Rectal smooth muscle tissue (tissue), 1 donor: ENCODE results near the gene ULK1.
"Not testable (repeated sequence)": the region's sequence is repeated elsewhere in the genome, so short reads cannot be mapped to it uniquely, and the experiment has no call there.

Experiments used
- H3K27ac ChIP-seq: one replicate; pipeline ENCODE4 v1.7.0; 2013; ENCODE audit warnings: low read depth, low read length, inconsistent platforms
- H3K27me3 ChIP-seq: one replicate; pipeline ENCODE4 v1.7.0; 2013; ENCODE audit warnings: low read length; ENCODE audit not compliant: control insufficient read depth, insufficient read depth
- H3K36me3 ChIP-seq: one replicate; pipeline ENCODE4 v1.7.0; 2013; ENCODE audit warnings: low read length; ENCODE audit not compliant: control insufficient read depth, insufficient read depth
- H3K4me1 ChIP-seq: one replicate; pipeline ENCODE4 v1.7.0; 2013; ENCODE audit warnings: low read length; ENCODE audit not compliant: control insufficient read depth, insufficient read depth
- H3K4me3 ChIP-seq: one replicate; pipeline ENCODE4 v1.7.0; 2013; ENCODE audit warnings: low read length
- H3K9ac ChIP-seq: one replicate; pipeline ENCODE4 v1.7.0; 2013; ENCODE audit warnings: low read length

Gene ULK1

DNA sequence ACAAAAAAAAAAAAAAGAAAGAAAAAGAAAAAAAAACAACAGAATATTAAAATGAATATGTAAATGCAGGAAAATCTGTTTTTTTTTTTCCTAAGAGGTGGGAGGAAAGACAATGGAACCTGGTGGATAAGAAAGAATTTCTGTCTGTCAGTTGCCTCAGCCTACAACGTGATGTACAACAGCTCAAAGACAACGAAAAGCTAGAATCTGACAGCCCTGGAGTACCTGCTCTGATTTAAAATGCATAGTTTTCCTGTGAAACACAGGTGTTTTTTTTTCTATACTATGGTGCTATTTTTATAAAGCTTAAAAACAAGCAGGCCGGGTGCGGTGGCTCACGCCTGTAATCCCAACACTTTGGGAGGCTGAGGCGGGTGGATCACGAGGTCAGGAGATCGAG lies 30.0 kb upstream of the ULK1 start:
- H3K4me1 ChIP-seq: no peaks in the 10 kb centered on the region
- H3K9ac ChIP-seq: no peak overlapping the region
- no peak overlapping the region for H3K27ac ChIP-seq

DNA sequence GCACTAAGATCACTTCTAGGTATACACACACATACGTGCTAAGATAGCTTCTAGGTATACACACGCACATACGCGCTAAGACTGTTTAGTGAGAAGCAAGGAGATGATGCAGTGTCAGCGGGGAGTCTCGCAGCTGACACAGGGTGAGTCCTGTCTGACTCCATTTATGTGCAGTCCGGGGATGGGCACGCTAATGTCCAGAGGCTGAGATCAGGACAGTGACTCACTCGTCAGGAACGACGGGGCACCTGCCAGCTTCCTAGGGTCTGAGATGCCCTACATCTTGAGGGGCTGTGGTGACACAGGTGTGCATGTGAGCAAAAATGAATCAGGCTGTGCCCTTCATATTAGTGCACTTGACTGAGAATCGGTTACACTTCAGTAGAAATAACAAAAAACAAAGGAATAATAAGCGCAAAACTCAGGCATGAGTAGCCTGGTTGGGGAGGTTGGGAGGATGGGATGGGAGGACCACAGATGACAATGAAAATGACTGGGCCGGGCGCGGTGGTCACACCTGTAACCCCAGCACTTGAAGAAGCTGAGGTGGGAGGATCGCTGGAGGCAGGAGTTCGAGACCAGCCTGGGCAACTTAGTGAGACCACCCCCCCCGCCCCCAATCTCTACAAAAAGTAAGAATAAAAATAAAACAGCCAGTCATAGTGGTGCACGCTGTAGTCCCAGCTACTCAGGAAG lies 29.1 kb upstream of the ULK1 start:
- Histone ChIP-seq H3K36me3 (no peaks in the 10 kb centered on the region), H3K4me1 (no peaks in the 10 kb centered on the region), H3K27ac (no peak overlapping the region), H3K4me3 (no peak overlapping the region), H3K27me3 (no peaks in the 10 kb centered on the region), H3K9ac (no peak overlapping the region)

More for the DNA sequence above, 30.0 kb upstream of the ULK1 start:
- Histone ChIP-seq H3K4me3 (no peak overlapping the region), H3K27me3 (no peaks in the 10 kb centered on the region), H3K36me3 (no peaks in the 10 kb centered on the region)

DNA sequence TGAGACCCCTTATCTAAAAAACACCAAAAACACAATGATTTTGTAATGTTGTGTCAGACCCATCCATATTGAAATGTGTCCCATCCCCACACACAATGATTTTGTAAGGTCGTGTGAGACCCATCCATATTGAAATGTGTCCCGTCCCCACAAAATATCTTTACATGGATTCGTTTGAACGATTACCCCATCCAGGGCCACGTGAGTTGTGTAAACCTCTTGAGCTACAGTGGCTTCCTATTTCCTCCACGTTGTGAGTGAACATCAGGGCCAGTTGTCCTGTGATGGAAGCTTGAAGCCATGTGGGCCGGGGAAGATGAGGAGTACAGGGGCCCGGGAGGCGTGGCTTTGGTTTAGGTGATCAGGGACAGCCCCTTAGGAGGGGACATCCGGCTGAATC lies 27.0 kb upstream of the ULK1 start:
- Histone ChIP-seq H3K27ac (no peak overlapping the region), H3K36me3 (no peaks in the 10 kb centered on the region), H3K4me1 (no peaks in the 10 kb centered on the region), H3K27me3 (no peaks in the 10 kb centered on the region), H3K4me3 (no peak overlapping the region), H3K9ac (no peak overlapping the region)

DNA sequence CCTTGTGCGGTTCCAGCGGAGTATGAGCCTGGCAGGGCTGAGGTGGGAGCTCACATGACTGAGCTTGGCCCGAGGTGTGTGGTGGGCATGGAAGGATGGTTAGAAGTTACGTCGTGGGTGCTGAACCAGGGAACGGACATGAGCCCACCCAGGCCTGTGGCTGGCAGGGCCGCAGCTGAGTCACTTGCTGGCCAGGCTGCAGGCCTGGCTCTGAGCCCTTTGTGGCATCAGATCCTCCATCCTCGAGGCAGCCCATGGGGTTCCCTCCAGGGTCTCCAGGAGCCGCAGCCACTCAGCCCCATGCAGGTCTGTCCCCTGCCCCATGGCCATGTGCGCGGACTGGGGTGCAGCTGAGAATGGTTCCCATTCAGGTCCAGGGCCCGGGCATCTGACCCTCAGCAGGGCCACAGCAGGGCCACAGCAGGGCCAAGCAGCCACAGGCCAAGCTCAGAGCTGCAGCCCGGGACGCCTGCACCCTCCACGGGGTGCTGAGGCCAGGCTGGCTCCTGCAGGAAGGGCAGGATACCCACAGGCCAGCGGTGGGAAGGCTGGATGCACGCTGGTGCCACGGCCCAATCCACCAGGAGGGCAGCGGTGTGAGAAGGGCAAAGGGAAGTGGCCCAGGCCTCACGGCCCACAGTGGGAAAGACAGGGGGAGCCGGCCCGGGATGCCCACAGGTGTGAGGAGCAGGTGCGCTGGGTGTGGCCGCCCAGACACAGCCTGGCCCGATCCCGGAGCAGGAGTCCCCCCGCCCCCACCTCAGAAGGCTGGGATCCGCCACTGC lies 26.3 kb upstream of the ULK1 start:
- Histone ChIP-seq H3K4me3 (no peak overlapping the region), H3K36me3 (no peaks in the 10 kb centered on the region), H3K27ac (no peak overlapping the region), H3K9ac (no peak overlapping the region), H3K4me1 (no peaks in the 10 kb centered on the region), H3K27me3 (no peaks in the 10 kb centered on the region)

DNA sequence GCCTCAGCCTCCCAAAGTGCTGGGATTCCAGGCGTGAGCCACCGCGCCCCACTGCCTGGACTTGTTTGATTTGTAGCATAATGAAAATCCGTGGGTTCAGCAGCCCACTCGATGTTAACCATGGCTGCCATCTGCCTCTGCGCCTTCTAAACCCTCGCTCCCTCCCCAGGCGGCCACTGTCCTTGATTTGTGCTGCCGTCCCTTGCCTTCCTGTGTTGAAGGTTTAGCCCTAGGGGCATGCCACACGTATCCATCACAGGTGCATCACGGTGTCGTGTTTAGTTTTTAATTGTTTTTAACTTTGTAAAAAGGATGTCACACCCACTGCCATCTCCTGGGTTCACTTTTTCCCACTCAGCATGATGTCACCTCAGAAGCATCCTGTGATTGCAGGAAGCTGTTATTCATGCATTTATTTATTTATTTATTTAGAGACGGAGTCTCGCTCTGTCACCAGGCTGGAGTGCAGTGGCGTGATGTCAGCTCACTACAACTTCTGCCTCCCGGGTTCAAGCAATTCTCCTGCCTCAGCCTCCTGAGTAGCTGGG lies 24.5 kb upstream of the ULK1 start:
- no peak overlapping the region for H3K27ac ChIP-seq
- no peaks in the 10 kb centered on the region for H3K36me3 ChIP-seq
- no peaks in the 10 kb centered on the region for H3K4me1 ChIP-seq
- H3K9ac ChIP-seq: no peak overlapping the region
- H3K27me3 ChIP-seq: no peaks in the 10 kb centered on the region
- H3K4me3 ChIP-seq: no peak overlapping the region

DNA sequence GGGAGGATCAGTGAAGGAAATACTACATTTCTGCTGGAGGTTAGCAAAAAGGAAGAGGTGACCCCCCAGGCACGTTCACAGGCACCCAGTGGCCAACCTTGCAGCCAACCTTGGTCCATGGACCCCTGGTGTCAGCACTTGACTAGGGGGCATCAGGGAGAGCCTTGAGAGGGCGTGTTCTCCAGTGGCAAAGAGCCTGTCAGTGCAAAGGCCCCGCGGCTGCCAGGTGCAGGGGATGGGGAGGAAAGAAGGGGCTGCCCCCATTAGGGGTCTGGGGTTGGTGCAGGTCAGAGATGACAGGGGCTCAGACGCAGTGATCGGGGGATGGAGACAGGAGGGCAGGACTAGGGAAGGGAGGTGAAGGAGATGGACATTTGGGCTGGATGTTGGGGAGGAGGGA lies 22.7 kb upstream of the ULK1 start:
- H3K27me3 ChIP-seq: no peaks in the 10 kb centered on the region
- H3K27ac ChIP-seq: no peak overlapping the region
- no peak overlapping the region for H3K4me3 ChIP-seq
- H3K9ac ChIP-seq: no peak overlapping the region
- no peaks in the 10 kb centered on the region for H3K36me3 ChIP-seq
- no peaks in the 10 kb centered on the region for H3K4me1 ChIP-seq

DNA sequence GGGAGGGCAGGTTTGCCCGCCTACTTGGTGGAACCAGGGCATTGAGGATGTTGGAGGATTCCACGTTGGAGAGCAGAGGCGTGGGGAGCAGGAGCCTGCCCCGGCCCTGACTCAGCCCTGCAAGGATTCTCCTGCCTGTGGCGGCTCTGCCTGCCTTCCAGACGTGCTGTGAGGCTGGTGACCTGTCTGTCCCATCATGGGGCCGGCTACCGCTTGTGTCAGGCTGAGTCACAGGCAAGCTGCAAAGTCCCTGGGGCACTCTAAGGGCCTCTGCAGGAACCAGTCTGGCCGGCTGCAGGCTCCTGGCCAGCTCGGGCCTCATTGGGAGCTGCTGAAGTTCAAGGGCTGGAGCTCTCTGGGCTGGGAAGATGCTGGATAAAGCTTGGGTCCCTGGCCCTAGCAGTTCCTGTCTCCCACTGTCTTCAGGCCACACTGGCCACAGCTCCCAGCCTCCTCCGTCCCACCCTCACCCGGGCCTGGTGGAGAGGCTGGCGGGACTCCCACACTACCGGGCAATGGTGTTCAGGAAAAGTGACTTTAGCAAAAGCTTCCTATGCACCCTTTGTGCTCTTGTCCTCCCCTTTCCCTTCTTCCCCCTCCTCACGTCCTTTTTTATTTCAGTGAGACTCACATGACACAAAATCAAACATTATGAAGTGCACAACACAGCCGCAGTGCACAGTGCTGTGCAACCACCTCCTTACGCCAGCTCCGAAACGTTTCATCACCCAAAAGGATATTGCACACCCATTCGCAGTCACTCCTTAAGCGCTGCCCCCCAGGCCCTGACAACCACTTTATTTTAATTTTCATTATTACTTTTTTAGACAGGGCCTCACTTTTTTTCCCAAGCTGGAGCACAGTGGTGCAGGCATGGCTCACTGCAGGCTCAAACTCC lies 22.0 kb upstream of the ULK1 start:
- Histone ChIP-seq H3K4me3 (no peak overlapping the region), H3K27me3 (no peaks in the 10 kb centered on the region), H3K27ac (no peak overlapping the region), H3K36me3 (no peaks in the 10 kb centered on the region), H3K9ac (no peak overlapping the region), H3K4me1 (no peaks in the 10 kb centered on the region)

DNA sequence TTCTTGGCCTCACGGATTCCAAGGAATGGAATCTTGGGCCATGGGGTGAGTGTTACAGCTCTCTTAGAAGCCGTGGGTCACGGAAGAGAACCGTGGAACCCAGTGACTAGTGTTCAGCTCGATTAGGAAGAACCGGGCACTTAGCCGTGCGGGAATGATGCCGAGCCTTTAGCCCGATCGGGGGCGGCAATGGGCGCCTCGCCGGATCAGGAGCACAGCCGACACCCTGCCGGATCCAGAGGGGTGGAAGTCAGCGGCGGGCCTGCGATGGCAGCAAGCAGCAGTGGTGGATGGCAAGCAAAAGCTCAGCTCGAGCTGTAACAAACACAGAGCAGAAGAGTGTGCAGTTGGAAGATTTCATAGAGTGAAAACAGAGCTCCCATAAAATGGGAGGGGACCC lies 21.1 kb upstream of the ULK1 start:
- H3K4me3 ChIP-seq: no peak overlapping the region
- H3K27ac ChIP-seq: no peak overlapping the region
- H3K9ac ChIP-seq: no peak overlapping the region
- no peaks in the 10 kb centered on the region for H3K27me3 ChIP-seq
- H3K36me3 ChIP-seq: no peaks in the 10 kb centered on the region
- H3K4me1 ChIP-seq: no peaks in the 10 kb centered on the region

DNA sequence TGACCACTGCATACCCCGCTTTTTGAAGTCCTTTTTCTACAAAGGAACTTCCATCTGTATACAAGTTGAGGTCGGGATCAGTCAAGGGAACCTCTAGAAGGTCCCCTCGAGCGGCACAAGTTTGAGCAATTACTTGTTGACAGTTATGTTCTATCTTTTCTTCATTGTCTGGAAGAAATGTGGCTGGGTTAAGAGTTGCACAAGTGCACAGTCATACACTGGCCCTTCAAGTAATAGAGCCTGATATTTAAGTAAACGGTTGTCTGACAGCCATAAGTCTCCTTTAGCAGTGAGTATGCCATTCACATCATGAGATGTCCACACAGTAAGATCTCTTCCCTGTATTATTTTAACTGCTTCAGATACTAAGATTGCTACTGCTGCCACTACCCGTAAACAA lies 19.4 kb upstream of the ULK1 start:
- H3K4me3 ChIP-seq, H3K4me1 ChIP-seq, H3K27ac ChIP-seq, H3K27me3 ChIP-seq, H3K9ac ChIP-seq, H3K36me3 ChIP-seq: not testable (repeated sequence)

DNA sequence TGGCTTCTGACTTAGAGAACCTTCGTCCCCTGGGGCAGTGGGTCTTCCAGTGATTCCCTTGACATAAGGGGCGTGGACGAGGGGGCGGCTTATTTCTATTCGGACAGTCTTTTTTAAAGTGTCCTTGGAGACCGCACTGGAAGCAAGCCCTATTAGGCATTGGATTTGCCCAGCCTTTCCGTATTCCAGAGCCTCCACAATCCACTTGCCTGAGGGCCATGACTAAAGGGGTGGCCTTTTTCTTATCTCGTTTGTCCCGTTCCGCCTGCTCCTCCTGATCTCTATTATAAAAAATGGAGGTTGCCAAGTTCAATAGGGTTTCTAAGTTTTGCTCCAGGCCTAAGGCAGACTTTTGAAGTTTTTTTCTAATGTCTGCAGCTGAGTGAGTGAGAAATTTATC lies 17.2 kb upstream of the ULK1 start:
- H3K4me3 ChIP-seq, H3K27me3 ChIP-seq, H3K9ac ChIP-seq, H3K36me3 ChIP-seq, H3K4me1 ChIP-seq, H3K27ac ChIP-seq: not testable (repeated sequence)

DNA sequence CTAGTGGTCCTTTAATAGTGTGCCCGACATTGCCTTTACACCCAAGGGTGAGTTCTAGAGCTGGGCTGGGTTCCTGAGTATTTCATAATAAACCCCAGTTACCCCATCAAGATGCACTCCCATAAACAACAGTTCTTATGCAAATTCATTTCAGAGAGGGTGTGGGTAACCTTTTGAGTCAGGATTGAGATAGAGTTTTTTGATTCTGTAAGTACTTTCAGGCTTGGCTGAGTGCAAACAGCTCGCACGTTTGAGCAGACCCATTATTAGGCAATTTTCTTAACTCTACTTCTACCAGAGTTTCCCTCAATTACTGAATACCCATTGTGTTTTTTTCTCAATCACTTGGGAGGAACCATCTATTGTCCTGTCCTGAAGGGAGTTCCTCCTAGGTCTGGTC lies 16.0 kb upstream of the ULK1 start:
- H3K4me3 ChIP-seq, H3K27me3 ChIP-seq, H3K9ac ChIP-seq, H3K36me3 ChIP-seq, H3K27ac ChIP-seq, H3K4me1 ChIP-seq: not testable (repeated sequence)

DNA sequence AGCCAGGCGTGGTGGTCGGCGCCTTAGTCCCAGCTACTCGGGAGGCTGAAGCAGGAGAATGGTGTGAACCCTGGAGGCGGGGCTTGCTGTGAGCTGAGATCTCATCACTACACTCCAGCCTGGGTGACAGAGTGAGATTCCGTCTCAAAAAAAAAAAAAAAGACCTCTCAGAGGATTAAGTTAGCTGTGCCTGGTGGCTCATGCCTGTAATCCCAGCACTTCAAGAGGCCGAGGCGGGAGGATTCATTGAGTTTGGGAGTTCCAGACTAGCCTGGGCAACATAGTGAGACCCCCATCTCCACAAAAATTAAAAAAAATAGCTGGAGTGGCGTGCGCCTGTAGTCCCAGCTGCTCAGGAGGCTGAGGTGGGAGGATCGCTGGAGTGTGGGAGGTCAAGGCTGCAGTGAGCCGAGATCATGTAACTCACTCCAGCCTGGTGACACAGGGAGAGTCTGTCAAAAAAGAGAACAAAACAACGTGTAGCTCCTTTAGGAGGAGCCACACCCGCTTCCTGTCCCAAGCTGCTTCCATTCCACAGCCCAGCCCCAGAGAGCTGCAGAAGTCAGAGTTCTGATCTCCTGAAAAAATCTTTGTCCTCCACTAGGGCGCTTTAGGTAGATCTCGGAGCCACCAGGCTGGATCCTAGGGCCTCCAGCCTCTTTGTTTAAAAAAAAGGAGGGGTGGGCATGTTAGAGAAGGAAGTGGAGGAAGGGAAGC lies 11.5 kb upstream of the ULK1 start:
- H3K9ac ChIP-seq: no peak overlapping the region
- H3K4me1 ChIP-seq: no peaks in the 10 kb centered on the region
- H3K36me3 ChIP-seq: no peaks in the 10 kb centered on the region
- H3K27me3 ChIP-seq: no peaks in the 10 kb centered on the region
- H3K4me3 ChIP-seq: no peak overlapping the region
- no peak overlapping the region for H3K27ac ChIP-seq
